ENCODE measurements around the gene ZNF225.
"Not testable (repeated sequence)": the region's sequence is repeated elsewhere in the genome, so short reads cannot be mapped to it uniquely, and the experiment has no call there.

Gene ZNF225

DNA sequence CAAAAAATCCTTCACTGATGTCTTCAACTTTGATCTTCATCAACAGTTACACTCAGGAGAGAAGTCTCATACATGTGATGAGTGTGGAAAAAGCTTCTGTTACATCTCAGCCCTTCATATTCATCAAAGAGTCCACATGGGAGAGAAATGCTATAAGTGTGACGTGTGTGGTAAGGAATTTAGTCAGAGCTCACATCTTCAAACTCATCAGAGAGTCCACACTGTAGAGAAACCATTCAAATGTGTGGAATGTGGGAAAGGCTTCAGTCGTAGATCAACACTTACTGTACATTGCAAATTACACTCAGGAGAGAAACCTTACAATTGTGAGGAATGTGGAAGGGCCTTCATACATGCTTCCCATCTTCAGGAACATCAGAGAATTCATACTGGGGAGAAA lies 43.3 kb downstream of the ZNF225 start:
- no peak for DNase-seq (ENCODE audit: low read depth)
- no peak overlapping the region for H3K4me3 ChIP-seq (ENCODE audit: low read depth, low read length)
- TF ChIP-seq, protein P1, sequence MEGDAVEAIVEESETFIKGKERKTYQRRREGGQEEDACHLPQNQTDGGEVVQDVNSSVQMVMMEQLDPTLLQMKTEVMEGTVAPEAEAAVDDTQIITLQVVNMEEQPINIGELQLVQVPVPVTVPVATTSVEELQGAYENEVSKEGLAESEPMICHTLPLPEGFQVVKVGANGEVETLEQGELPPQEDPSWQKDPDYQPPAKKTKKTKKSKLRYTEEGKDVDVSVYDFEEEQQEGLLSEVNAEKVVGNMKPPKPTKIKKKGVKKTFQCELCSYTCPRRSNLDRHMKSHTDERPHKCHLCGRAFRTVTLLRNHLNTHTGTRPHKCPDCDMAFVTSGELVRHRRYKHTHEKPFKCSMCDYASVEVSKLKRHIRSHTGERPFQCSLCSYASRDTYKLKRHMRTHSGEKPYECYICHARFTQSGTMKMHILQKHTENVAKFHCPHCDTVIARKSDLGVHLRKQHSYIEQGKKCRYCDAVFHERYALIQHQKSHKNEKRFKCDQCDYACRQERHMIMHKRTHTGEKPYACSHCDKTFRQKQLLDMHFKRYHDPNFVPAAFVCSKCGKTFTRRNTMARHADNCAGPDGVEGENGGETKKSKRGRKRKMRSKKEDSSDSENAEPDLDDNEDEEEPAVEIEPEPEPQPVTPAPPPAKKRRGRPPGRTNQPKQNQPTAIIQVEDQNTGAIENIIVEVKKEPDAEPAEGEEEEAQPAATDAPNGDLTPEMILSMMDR (IDR thresholded peaks at IDR 0.05; ENCODE audit: control insufficient read depth, extremely low read depth, insufficient read depth) = no peak

GRCh38 chr19:44163789-44164188 lies 50.6 kb downstream of the ZNF225 start:
- DNase-seq (ENCODE audit: low read depth) = no peak
- TF ChIP-seq, protein P1 (IDR thresholded peaks at IDR 0.05; ENCODE audit: control insufficient read depth, extremely low read depth, insufficient read depth) = no peak
- H3K4me3 ChIP-seq (ENCODE audit: low read depth, low read length) = no peak overlapping the region

GRCh38 chr19:44164327-44164672 lies 51.1 kb downstream of the ZNF225 start:
- TF ChIP-seq, protein P1 (IDR thresholded peaks at IDR 0.05; ENCODE audit: control insufficient read depth, extremely low read depth, insufficient read depth) = no peak
- DNase-seq (ENCODE audit: low read depth) = no peak
- H3K4me3 ChIP-seq (ENCODE audit: low read depth, low read length) = peak overlapping the region; percentile 83

DNA sequence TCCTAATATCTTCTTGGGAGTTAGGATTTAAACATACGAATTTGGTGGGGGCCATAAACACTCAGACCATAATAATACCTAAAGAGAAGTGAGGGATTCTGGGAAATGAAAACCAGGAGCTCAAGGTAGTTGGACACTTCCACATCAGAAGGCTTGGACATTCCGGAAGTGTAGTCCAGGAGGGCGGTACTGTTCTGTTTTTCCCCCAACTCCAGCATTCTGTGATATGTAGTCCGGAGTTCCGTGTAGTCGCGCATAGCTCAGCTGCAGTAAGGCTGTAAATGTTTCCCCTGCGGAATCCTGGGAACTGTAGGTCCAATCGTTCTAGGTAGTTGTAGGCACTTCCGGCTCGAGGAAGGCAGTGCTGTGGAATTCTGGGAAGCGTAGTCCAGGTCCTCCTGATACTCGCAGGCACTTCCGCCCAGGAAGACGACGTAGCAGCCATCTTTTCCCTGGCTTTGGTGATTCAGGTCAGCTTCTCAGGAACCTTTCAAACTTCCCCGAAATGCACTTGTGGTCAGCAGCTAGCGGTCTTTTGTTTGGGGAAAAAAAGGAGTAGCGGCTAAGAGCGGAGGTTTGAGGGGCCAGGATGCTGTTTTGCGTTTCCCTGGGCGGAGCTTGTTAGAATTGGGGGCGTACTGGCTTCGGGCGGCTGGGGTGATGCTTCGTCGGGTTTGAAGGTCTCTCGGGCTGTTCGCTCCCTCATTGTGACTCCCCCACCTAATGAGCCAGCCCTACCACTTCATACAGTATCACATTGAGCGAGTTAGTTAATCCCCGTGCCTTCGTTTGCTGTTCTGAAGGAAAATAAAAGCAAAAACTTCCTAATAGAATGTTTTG lies 51.7 kb downstream of the ZNF225 start, which contains the start of gene ZNF226:
ZNF226 (plus strand) TSS at position 428 of the 840 bp plus-strand sequence. CDS start 4,981 bp downstream, outside the sequence.
- peak; percentile 92 for DNase-seq (ENCODE audit: low read depth)
- H3K4me3 ChIP-seq (ENCODE audit: low read depth, low read length) = peak within 1 kb of the TSS; percentile 83
- TF ChIP-seq, protein P1 (IDR thresholded peaks at IDR 0.05; ENCODE audit: control insufficient read depth, extremely low read depth, insufficient read depth) = no peak

- not testable (repeated sequence) for H3K4me3 ChIP-seq (ENCODE audit: low read depth, low read length); DNase-seq (ENCODE audit: low read depth)
Measured at GRCh38 chr19:44170660-44171059, 57.5 kb downstream of the ZNF225 start.

DNA sequence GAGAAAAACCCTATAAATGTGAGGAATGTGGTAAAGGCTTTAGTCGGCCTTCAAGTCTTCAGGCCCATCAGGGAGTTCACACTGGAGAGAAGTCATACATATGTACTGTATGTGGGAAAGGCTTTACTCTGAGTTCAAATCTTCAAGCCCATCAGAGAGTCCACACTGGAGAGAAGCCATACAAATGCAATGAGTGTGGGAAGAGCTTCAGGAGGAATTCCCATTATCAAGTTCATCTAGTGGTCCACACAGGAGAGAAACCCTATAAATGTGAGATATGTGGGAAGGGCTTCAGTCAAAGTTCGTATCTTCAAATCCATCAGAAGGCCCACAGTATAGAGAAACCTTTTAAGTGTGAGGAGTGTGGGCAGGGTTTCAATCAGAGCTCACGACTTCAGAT lies 63.4 kb downstream of the ZNF225 start:
- DNase-seq (ENCODE audit: low read depth) = no peak
- TF ChIP-seq, protein P1 (IDR thresholded peaks at IDR 0.05; ENCODE audit: control insufficient read depth, extremely low read depth, insufficient read depth) = no peak
- no peak overlapping the region for H3K4me3 ChIP-seq (ENCODE audit: low read depth, low read length)

DNA sequence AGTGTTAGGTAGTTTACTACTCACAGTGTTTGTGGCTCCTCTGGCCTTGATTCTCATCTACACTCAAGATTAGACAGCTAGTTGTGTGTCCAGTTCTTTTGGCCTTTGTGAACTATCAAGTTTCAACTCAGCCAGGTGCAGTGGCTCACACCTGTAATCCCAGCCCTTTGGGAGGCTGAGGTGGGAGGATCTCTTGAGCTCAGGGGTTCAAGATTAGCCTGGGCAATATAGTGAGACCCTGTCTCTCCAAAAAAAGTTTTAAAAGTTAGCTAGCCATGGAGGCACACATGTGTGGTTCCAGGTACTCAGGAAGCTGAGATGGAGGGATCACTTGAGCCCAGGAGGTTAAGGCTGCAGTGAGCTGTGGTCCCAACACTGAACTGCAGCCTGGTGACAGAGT lies 67.8 kb downstream of the ZNF225 start:
- TF ChIP-seq, protein P1 (IDR thresholded peaks at IDR 0.05; ENCODE audit: control insufficient read depth, extremely low read depth, insufficient read depth) = no peak
- no peak for DNase-seq (ENCODE audit: low read depth)
- H3K4me3 ChIP-seq (ENCODE audit: low read depth, low read length) = no peak overlapping the region
